Measurements from ENCODE around the gene LEFTY2. TPM values are rescaled to one million over a fixed set of nuclear protein-coding genes. Genes with fewer than 3 reads are reported as not detected.

LEFTY2 gene
- total and polyA plus RNA-seq, 2 of the 4 experiments (the other 2 are of a cell fraction), result not detected

DNA sequence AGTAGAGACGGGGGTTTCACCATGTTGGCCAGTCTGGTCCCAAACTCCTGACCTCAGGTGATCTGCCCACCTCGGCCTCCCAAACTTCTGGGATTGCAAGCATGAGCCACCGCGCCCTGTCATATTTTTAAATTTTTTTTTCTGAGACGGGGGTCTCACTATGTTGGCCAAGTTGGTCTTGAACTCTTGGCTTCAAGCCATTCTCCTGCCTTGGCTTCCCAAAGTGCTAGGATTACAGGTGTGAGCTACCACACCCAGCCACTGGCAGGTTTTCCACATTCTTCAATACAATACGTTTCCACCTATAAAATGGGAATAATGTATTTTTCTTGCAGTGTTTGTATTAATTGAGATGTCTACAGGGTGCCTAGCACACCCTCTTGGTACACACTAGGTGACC is 48.7 kb downstream of the LEFTY2 start:
- Histone ChIP-seq H3K23ac (ENCODE audit: low read depth, low read length) (no peak overlapping the region), H3K36me3 (ENCODE audit: control insufficient read depth, insufficient read depth, low read length) (no peaks in the 10 kb centered on the region), H4K20me1 (ENCODE audit: insufficient read depth, low read length) (no peaks in the 10 kb centered on the region), H3K27ac (ENCODE audit: insufficient read depth, low read length) (no peak overlapping the region), H3K18ac (ENCODE audit: low read depth, low read length) (no peak overlapping the region), H2AFZ (replicated peaks; ENCODE audit: low read length, poor library complexity) (no peak overlapping the region), H2AK9ac (replicated peaks; ENCODE audit: low read depth, low read length, poor library complexity) (no peak overlapping the region), H3K27me3 (ENCODE audit: control insufficient read depth, insufficient read depth, low read length) (no peaks in the 10 kb centered on the region), H4K8ac (ENCODE audit: low read depth in 2 of 2, low read length in 2 of 2) (no peak overlapping the region), H3K4ac (ENCODE audit: low read depth, low read length) (no peak overlapping the region), H2BK15ac (ENCODE audit: low read depth, low read length) (no peak overlapping the region), H2BK5ac (ENCODE audit: low read depth, low read length, poor library complexity, severe bottlenecking) (no peak overlapping the region), H2AK5ac (ENCODE audit: low read depth, low read length) (no peak overlapping the region), H3K4me1 (ENCODE audit: control insufficient read depth, insufficient read depth, low read length) (peaks cover 4% of the 10 kb centered on the region), H3K9me3 (ENCODE audit: control insufficient read depth, insufficient read depth, low read length) (no peaks in the 10 kb centered on the region), H3K9ac (ENCODE audit: low read depth, low read length) (no peak overlapping the region), H3K14ac (replicated peaks; ENCODE audit: low read depth, low read length) (no peak overlapping the region), H3K4me2 (ENCODE audit: low read depth, low read length) (no peak overlapping the region), H2BK20ac (ENCODE audit: low read depth, low read length) (no peak overlapping the region), H4K91ac (ENCODE audit: insufficient read depth, low read depth, low read length) (no peak overlapping the region), H4K5ac (ENCODE audit: low read depth, low read length) (no peak overlapping the region), H3K9me1 (ENCODE audit: insufficient read depth, low read length) (no peaks in the 10 kb centered on the region), H3K4me3 (ENCODE audit: insufficient read depth, low read depth, low read length) (no peak overlapping the region), H3K79me1 (ENCODE audit: low read depth in 1 of 2, low read length in 2 of 2) (no peaks in the 10 kb centered on the region), H2BK120ac (ENCODE audit: low read depth, low read length) (no peak overlapping the region), H3K56ac (ENCODE audit: extremely low read depth, insufficient read depth, low read length) (no peak overlapping the region)
- ATAC-seq (ENCODE audit: low read depth) (no peak), DNase-seq (no peak)
- CTCF ChIA-PET, result no interaction called here
- in situ Hi-C loops (cut with MboI; ENCODE audit: low sequenced_read_pairs), result no loop called here
- no TSS peak for BruUV-seq (replicated peaks)
- dilution Hi-C loops (cut with HindIII; ENCODE audit: low sequenced_read_pairs, unreplicated experiment), result no loop called here
- POLR2A ChIA-PET (ENCODE audit: unreplicated experiment), result no interaction called here
- TF ChIP-seq, protein P1, sequence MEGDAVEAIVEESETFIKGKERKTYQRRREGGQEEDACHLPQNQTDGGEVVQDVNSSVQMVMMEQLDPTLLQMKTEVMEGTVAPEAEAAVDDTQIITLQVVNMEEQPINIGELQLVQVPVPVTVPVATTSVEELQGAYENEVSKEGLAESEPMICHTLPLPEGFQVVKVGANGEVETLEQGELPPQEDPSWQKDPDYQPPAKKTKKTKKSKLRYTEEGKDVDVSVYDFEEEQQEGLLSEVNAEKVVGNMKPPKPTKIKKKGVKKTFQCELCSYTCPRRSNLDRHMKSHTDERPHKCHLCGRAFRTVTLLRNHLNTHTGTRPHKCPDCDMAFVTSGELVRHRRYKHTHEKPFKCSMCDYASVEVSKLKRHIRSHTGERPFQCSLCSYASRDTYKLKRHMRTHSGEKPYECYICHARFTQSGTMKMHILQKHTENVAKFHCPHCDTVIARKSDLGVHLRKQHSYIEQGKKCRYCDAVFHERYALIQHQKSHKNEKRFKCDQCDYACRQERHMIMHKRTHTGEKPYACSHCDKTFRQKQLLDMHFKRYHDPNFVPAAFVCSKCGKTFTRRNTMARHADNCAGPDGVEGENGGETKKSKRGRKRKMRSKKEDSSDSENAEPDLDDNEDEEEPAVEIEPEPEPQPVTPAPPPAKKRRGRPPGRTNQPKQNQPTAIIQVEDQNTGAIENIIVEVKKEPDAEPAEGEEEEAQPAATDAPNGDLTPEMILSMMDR (conservative IDR thresholded peaks at IDR 0.05; ENCODE audit: low read depth, low read length), result no peak
- TF ChIP-seq RCOR1 (IDR thresholded peaks at IDR 0.05; ENCODE audit: insufficient replicate concordance, low read length) (no peak), SMC3 (IDR thresholded peaks at IDR 0.05; ENCODE audit: low read depth, low read length) (no peak), RAD21 (IDR thresholded peaks at IDR 0.05; ENCODE audit: low read length) (no peak), MAZ (IDR thresholded peaks at IDR 0.05; ENCODE audit: borderline replicate concordance, low read depth, low read length) (no peak), CEBPB (IDR thresholded peaks at IDR 0.05; ENCODE audit: low read depth, low read length) (no peak), NFE2L2 (IDR thresholded peaks at IDR 0.05; ENCODE audit: low read depth, low read length) (no peak), FOS (IDR thresholded peaks at IDR 0.05; ENCODE audit: low read depth, low read length) (no peak)
- TF ChIP-seq, protein P2, sequence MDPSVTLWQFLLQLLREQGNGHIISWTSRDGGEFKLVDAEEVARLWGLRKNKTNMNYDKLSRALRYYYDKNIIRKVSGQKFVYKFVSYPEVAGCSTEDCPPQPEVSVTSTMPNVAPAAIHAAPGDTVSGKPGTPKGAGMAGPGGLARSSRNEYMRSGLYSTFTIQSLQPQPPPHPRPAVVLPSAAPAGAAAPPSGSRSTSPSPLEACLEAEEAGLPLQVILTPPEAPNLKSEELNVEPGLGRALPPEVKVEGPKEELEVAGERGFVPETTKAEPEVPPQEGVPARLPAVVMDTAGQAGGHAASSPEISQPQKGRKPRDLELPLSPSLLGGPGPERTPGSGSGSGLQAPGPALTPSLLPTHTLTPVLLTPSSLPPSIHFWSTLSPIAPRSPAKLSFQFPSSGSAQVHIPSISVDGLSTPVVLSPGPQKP (IDR thresholded peaks at IDR 0.05; ENCODE audit: borderline replicate concordance, low read depth, low read length), result no peak
- intact Hi-C loops (cut with micrococcal nuclease), result no loop called here
- 100% methylated on average over 1 of the region's 6 CpGs; no CpG with 5 or more reads in 1 of the 2 experiments for WGBS, 2 experiments (ENCODE audit: extremely low coverage in 2 of 2, insufficient read length in 1 of 2)
